RCC 7860 (cell line): ENCODE results near the gene ZYG11A.
"Not testable (repeated sequence)": the region's sequence is repeated elsewhere in the genome, so short reads cannot be mapped to it uniquely, and the experiment has no call there.

Experiments used
- DNase-seq: peaks from one replicate; pipeline ENCODE4 v3.0.0-alpha.2; 2015; ENCODE audit warnings: low spot score
- FAIRE-seq: peaks from 2 replicates; lab custom pipeline; 2012; peaks lifted over from hg19 to GRCh38; lab: Jason Lieb, UNC

The ZYG11A gene

DNA sequence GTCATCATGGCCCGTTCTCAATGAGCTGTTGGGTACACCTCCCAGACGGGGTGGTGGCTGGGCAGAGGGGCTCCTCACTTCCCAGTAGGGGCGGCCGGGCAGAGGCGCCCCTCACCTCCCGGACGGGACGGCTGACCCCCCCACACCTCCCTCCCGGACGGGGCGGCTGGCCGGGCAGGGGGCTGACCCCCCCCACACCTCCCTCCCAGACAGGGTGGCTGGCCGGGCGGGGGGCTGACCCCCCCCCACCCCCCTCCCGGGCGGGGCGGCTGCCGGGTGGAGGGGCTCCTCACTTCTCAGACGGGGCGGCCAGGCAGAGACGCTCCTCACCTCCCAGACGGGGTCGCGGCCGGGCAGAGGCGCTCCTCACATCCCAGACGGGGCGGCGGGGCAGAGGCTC, 27.2 kb downstream of the ZYG11A start:
- FAIRE-seq, DNase-seq: not testable (repeated sequence)

DNA sequence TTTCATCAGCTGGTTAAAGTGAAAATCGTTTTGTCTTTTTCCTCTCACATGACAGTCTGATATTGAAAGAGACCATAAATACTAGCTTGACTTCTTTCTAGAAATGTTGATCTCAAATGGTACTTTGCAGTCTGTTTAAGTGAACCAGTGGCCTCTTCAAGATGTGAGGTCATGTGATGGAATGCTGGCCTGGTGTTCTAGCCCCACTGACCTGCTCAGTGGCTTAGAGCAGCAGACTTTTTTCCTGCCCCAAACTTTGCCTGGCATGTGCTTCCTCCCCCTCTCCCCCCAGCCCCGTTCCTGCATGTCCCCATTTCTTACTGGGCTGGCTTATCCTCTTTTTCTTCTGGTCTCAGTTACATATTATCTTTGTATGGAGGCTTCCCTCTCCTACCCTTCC, 34.3 kb downstream of the ZYG11A start:
- FAIRE-seq (no peak), DNase-seq (no peak)

DNA sequence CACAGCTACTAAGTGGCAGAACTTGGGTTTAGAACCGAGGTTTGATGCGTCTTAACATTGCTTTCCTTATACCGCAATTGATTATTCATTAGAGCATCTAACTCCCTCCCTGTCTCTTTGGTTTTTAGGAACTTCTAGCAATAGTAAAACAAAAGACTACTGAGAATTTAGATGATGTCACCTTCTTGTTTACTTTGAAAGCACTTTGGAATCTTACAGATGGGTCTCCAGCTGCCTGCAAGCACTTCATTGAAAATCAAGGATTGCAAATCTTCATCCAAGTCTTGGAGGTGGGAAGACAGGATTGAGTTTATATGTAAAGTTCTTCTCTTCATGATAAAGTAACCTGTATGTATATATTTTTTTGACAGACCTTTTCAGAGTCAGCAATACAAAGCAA, 35.0 kb downstream of the ZYG11A start:
- no peak for DNase-seq
- FAIRE-seq, result no peak

DNA sequence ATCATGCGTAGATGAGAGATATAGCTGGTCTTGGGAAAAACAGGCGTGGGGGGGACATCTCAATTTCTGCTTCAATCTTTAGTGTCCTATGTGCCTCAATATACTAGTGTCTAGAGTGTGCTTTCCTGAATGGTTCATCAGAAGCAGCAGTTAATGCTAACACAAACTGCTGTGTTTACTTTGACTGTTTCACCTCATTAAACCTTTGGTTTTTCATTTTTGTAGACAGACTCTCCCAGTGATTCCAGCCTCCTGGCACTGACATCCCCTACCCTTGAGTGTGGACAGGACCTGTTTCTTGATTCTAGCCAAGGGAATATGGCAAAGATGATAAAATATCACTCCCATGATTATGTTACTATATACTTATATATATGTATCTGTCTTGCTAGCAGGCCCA, 37.6 kb downstream of the ZYG11A start:
- FAIRE-seq, result no peak
- no peak for DNase-seq

DNA sequence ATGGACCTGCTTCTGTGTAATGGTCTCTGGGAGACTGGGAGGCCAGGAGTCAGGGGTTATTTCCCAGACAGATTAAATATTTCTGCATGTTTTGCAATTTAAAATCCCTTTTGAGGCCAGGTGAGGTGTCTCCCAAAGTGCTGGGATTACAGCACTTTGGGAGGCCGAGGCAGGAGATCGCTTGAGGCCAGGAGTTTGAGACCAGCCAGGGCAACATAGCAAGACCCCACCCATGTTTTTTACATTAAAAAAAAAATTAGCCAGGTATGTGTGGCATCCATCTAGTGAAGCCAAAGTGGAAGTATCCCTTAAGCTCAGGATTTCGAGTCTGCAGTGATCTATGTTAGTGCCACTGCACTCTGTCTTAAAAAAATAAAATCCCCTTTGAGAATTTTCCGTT, 44.9 kb downstream of the ZYG11A start:
- DNase-seq, result no peak
- no peak for FAIRE-seq

DNA sequence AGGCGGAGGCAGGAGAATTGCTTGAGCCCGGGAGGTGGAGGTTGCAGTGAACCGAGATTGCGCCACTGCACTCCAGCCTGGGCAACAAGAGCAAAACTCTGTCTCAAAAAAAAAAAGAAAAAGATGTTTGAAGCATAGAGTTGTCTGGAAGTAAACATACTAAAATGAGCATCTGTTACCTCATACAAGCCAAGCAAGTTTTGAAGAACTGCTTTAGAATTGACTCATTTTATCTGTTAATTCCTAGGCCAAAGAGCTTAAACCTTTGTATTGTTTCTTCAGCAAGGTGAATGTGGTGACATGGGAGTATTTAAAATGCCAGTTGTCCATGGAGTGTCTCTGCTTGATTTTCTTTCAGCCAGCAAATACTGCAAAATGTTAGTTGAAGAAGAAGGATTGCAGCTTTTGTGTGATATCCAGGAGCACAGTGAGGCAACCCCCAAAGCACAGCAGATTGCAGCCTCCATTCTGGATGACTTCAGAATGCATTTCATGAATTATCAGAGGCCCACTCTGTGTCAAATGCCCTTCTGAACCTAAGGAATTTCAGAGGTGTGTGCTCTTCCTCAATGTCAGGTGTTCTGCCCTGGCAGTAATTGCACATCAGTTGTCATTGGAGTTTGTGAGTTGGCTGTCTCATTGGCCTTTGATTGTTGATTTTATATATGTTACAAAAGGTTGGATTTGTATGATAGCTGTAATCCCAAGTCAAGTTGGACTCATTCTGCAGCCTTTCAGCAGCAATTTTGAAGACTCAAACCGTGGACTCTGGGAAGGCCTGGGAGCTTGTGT, 50.1 kb downstream of the ZYG11A start:
- FAIRE-seq (no peak), DNase-seq (no peak)

DNA sequence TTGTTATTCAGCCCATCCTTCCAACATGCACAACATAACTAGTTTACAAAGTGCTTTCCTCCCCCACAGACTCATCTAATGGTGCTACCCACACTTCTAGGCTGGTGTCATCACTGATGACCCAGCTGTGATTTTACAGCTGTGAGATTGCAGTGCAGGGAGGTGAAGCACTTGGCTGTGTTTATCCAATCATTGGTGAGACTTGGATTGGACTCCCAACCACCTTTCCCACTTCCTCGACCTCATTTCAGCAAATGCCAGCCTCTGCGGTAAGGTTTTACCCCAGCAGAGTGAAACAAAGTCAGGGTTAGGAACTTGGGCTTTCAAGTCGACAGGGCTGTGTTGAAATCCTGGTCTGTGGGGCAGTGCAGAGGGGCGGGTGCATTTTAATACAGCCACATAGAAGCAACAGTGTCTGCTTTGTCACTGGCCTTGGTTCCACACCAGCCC, 56.9 kb downstream of the ZYG11A start:
- no peak for DNase-seq

DNA sequence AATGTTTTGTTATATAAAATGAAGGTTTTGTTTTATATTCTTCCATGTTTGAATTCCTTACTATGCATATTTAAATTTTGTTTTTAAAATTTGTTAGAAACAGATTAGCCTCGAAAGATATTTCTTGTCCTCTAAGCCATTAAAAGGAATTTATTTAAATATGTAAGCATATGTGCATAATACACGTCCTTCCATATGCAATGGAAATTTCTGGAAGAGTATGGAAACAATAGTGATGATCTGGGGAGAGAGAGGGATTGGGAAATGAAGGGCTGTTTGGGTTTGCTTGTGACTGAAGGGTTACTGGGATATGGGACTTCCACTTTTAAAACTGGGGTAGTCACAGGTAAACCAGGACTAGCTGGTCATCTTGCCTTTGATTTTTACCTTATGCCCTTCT, 57.8 kb downstream of the ZYG11A start:
- DNase-seq, result no peak
- no peak for FAIRE-seq

More for the DNA sequence above, 56.9 kb downstream of the ZYG11A start:
- no peak for FAIRE-seq

DNA sequence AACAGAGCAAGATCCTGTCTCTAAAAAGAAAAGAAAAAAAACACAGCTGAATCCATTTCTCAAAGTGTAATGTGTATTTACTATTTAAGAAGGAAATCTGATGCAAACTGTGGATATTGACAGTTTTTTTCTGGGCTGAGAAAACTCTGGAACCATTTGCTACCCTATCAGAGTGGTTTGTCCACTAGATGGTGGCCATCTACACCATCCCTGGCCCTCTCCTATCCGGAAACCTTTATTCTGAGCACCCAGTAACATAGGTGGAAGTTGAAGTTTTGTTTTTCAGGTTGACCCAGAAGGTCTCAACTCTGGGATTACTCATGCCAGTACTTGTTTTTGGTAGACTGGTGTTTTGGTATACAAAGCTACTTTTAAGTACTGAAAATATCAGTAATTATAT, 58.8 kb downstream of the ZYG11A start:
- DNase-seq, result no peak
- FAIRE-seq, result no peak

DNA sequence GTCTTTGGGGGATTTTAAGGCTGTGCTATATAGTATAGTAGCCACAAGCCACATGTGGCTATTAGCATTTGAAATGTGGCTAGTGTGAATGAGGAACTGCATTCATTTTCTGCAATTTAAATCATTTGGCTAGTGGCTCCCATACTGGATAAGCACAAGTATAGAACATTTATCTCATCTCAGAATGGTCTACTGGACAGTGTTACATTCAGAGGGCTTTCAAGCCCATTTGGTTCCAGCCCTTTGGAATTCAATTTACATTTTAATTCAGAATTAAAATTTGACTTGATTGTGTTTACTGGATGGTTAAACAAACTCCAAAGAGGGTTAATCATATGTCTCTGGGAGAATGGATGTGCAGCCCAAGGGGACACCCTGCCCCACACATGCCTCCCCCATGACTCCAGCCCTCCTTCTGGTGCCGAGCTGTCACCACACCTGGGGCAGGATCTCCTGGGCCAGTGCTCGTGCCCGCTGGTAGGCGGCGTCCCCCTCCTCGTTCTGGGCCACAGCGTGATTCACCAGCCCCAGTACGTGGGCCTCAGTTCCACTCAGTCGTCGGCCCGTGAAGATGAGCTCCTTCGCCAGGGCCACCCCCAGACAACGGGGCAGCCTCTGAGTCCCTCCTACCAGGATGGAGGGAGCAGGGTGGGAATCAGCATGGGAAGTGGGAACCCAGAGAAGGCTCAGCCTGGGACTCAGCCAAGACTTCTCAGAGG, 61.8 kb downstream of the ZYG11A start:
- FAIRE-seq, result no peak
- DNase-seq, result no peak

DNA sequence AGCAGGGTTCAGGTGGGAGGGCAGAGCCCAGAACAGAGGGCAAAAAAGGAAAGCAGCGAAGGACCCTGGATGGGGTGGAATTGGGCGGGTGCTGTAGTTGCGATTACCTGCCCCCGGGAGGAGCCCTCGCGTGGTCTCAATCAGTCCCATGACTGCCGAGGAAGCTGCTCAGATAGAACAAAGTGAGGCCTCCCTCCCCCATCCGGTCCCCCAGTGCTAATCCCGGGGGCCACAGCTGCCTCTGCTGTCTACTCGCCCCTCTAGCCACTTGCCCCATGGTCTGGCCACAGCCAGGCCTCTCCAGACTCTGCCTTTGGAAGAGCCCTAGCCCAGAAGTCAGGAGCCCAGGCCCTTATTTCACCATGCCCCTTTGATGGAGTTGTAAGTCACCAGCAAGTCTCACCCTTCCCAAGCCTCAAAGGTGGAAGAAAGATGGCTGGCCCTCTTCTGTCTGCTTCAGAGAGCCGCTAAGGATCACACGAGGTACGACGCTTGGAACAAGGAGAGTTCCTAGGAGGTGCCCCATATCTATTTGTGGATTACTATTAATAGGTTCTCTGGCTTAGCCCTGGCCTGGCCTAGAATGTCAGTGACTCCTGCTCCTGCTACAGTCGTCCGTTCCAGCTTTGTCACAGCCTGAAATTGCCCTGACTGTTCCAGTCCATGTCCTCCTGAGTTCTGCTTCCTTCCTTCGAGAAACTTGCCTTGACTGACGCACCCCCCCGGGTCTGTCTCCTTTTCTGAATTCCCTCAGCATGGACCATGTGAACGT, 62.6 kb downstream of the ZYG11A start:
- FAIRE-seq (no peak), DNase-seq (no peak)

DNA sequence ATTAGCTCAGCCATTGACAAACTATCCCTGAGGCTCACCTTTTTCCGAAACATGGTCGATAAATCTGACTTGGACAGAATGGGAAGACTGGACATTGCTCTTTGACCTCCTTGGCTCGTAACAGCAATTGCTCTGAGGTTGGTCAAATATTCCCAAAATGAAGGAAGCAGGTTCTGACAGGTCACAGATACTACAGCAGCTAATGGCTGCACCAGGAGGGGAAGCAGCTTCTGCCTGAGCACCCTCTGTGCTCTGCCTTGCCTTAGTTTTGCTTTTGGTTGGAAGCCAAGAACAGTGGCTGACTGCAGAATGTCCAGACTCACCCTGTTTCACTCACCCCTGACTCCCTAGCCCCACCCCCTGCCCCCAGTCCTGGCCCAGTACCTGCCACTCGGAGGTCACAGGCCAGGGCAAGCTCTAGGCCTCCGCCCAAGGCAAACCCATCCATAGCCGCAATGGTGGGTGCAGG, 63.6 kb downstream of the ZYG11A start:
- FAIRE-seq (no peak), DNase-seq (no peak)

DNA sequence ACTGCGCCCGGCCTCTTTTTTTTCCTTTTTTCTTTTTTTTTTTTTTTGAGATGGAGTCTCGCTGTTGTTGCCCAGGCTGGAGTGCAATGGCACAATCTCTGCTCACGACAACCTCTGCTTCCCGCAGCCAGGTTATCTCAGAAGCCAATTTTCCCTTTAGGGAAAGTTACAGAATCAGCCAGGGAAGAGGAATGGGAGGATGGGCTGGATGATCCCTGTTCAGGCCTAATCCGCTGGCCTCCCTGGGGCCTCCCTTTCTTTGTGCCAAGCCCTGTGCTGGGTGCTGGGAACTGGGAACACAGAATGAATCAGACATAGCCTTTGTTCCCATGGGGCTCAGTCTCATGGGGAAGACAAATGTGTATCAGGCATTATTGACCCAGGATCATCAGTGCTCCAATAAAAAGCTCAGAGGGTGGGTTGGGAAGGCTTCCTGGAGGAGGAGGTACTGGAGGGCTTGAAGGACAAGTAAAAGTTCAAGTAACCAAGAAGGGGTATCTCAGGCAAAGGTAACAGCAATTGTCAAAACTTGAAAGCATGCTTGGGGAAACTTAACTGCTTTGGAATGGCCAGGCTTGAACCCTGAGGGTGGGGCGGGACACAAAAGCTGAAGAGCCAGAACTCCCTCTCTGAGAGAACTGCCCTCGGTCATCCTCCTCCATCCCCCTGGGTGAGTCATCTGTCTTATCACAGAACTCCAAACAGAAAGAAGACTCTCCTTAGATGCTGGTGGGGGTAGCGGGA, 64.7 kb downstream of the ZYG11A start:
- FAIRE-seq (no peak), DNase-seq (no peak)

DNA sequence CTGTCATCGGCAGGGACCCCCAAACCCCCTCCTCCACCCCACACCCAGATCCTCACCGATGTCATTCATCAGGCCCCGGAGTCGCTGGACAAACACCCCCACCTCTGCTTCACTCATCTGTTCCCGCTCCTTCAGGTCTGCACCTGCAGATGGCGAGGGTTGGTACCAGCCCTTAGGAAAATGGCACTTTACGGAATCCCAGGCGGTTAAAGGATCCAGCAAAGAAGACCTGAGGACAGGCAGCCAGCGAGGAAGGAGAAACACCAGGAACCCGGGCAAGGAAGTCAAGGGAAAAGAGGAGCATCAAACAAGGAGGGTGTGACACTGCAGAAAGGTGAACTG, 65.2 kb downstream of the ZYG11A start:
- FAIRE-seq (no peak), DNase-seq (no peak)

DNA sequence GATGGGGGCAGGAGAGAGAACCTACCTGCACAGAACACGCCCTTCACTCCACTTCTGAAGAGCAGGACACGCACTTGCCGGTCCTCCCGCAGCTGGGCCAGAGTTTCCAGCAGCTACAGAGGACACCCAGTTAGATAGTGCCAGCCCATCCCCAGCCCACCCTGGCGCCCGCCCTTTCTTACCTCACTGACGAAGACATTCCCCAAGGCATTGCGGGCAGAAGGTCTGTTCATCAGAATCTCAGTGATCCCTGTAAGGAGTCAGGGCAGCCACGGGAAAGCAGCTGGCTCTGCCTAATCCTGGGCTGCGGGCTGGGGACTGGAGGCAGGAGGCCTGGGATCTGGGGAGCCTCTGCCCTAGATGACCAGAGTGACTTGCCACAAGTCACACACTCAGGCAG, 69.0 kb downstream of the ZYG11A start:
- FAIRE-seq (no peak), DNase-seq (no peak)

DNA sequence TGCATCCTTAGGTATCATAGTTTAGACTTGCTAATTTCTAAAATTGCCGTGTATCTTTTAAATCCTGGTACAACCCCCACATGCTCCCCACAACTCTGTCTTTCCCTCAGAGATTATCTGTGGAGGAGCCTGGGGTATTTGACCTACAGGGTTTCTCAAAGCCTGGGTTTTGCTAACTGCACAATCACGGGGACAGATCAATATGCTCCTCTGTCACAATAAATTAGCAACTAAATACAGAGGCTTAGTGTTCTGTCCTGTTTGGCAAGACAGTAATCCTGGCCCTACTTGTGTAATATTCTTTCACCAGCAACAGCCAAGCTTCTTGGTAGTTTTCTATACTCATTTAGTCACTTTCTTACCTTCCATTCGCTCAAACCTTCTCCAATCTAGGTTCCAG, 70.5 kb downstream of the ZYG11A start:
- DNase-seq (no peak), FAIRE-seq (no peak)

DNA sequence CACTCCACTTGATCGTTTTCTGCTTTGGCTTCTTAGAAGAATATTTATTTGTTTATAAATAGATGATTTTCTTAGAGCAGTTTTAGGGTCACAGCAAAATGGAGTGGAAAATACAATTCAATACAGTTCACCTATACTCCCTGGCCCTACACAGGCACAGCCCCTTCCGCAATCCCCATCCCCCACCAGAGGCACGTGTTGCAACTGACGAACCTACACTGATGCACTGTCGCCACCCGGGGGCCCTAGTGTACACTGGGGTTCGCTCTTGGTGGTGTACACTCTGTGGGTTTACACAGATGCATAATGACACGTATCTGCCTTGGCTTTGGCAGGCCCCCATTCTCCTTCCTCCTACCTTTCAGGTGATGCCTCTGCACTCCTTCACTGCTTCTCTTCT, 71.0 kb downstream of the ZYG11A start:
- no peak for FAIRE-seq

DNA sequence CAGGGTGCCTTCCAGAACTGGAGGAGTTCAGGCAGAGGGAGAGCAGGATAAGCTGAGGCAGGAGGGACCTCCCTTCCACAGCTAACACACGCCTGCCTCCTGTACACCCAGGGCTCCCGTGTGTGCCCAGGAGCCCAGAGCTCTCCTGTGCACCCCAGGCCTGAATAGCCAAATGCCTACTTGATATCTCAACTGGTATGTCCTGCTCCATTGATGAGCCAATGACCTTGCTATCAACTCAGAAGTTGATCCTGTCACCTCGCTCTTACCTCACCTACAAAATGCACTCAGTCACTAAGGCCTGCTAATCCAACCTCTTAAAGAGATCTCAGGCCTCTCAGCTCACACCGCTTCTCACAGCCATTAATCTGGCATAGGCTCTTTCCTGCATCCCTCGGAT, 71.9 kb downstream of the ZYG11A start:
- DNase-seq (no peak), FAIRE-seq (no peak)

More for the DNA sequence above, 71.0 kb downstream of the ZYG11A start:
- DNase-seq, result no peak

DNA sequence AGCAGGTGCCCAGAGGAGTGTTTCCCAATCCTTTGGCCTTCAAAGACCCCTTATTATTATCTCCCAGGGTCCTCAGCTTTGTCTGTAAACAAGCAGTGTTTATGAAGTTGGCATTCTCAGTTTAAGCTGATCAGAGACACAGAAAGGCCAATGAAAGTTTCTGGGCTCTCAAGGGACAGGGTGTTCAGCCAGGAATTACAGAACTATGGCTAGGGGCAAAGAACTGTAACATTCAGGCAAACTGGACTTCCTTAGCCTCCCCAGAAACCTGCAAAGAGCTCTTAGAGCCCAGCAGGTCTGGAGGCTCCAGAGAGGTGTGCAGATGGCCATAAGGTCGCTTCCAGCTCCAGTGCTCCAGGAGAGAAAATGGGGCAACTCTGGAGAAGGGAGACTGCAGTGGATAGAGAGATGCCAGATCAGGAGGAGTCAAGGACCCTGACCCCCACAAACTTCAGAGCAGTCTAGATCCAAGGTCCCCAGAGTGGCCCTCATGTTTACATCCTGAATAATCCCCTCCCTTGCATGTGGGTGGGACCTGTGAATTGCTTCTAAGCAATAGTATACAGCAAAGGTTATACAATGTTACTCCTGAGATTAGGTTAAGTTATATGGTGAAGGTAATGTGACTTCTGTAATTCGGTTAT, 72.8 kb downstream of the ZYG11A start:
- no peak for FAIRE-seq

DNA sequence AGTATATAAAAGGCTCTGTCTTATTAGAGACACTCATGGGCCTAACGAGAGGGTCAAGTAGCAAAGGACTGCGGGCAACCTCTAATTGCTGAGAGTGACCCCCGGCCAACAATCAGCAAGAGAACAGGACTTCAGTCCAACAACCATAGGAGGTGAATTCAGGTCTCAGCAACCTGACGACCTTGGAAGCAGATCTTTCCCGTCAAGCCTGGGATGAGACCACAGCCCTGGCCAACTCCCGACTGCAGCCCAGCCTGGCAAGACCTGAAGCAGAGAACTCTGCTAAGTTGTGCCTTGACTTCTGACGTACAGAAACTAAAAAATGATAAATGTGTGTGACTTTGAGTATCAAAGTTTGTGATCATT, 73.3 kb downstream of the ZYG11A start:
- DNase-seq (no peak), FAIRE-seq (no peak)

More for the DNA sequence above, 72.8 kb downstream of the ZYG11A start:
- no peak for DNase-seq
